ENCODE results near the gene BHLHE41.
A peak's percentile ranks its signal among the peaks of the same experiment; 100 is the strongest.

BHLHE41 gene

GRCh38 chr12:26113181-26113654 is 11.6 kb downstream of the BHLHE41 start:
- no peak for FAIRE-seq

- no peak for FAIRE-seq
Measured at GRCh38 chr12:26112703-26113147, 12.1 kb downstream of the BHLHE41 start.

- no peak for FAIRE-seq
Measured at GRCh38 chr12:26112232-26112631, 12.6 kb downstream of the BHLHE41 start.

GRCh38 chr12:26109343-26109881 is 15.4 kb downstream of the BHLHE41 start:
- no peak for FAIRE-seq

GRCh38 chr12:26108915-26109314 is 15.9 kb downstream of the BHLHE41 start:
- no peak for FAIRE-seq

GRCh38 chr12:26106347-26106746 is 18.5 kb downstream of the BHLHE41 start:
- no peak for FAIRE-seq

GRCh38 chr12:26102953-26103352 is 21.9 kb downstream of the BHLHE41 start:
- no peak for FAIRE-seq

GRCh38 chr12:26101763-26102162 is 23.1 kb downstream of the BHLHE41 start:
- FAIRE-seq: no peak

GRCh38 chr12:26101350-26101734 is 23.5 kb downstream of the BHLHE41 start:
- FAIRE-seq: no peak

GRCh38 chr12:26100666-26101349 is 24.0 kb downstream of the BHLHE41 start:
- no peak for FAIRE-seq

- peak; percentile 97 for FAIRE-seq
Measured at GRCh38 chr12:26097046-26097878, 27.6 kb downstream of the BHLHE41 start.

- no peak for FAIRE-seq
Measured at GRCh38 chr12:26096036-26096435, 28.8 kb downstream of the BHLHE41 start.

- no peak for FAIRE-seq
Measured at GRCh38 chr12:26095186-26095585, 29.7 kb downstream of the BHLHE41 start.

GRCh38 chr12:26092346-26093105 is 32.3 kb downstream of the BHLHE41 start:
- FAIRE-seq: no peak

- no peak for FAIRE-seq
Measured at GRCh38 chr12:26091822-26092221, 33.0 kb downstream of the BHLHE41 start.

GRCh38 chr12:26090836-26091510 is 33.9 kb downstream of the BHLHE41 start:
- no peak for FAIRE-seq

- no peak for FAIRE-seq
Measured at GRCh38 chr12:26088998-26089397, 35.8 kb downstream of the BHLHE41 start.

- no peak for FAIRE-seq
Measured at GRCh38 chr12:26086936-26087335, 37.9 kb downstream of the BHLHE41 start.

GRCh38 chr12:26080911-26081310 is 43.9 kb downstream of the BHLHE41 start:
- FAIRE-seq: no peak

- FAIRE-seq: no peak
Measured at GRCh38 chr12:26077915-26078702, 46.7 kb downstream of the BHLHE41 start.

Measured in A204.1 (cell line).